PC-3 (cell line): Measurements from ENCODE around the gene SEC14L1. TPM values are rescaled to one million over a fixed set of nuclear protein-coding genes. Genes with fewer than 3 reads are reported as not detected.

ENCODE experiments used
- ATAC-seq: fragments of 200-7000 bp; cut with Tn5 transposase; 2 replicates; pipeline ENCODE4 v1.9.1; 2020; ENCODE audit warnings: mild to moderate bottlenecking, moderate library complexity
- BruUV-seq: library from RNA; stranded (reverse); fragments of 400-500 nt; replicated peaks from 2 replicates; lab custom pipeline; 2021; lab: Mats Ljungman, UMichigan
- CTCF ChIA-PET: fragments of 300-600 bp; sonication (Branson Sonifier 250); formaldehyde crosslinking; loops from one replicate; lab custom pipeline; 2022; ENCODE audit warnings: antibody characterized with exemption; lab: Charles Lee
- POLR2A ChIA-PET: fragments of 300-600 bp; sonication (Branson Sonifier 250); formaldehyde crosslinking; loops from one replicate; lab custom pipeline; 2022; ENCODE audit warnings: antibody characterized with exemption; ENCODE audit not compliant: unreplicated experiment; lab: Charles Lee
- DNase-seq: peaks from one replicate; pipeline ENCODE4 v3.0.0-alpha.2; 2015
- H2AFZ ChIP-seq: fragments of 300-600 bp; sonication (generic); 2 replicates; pipeline ENCODE4 v1.6.0; 2016; ENCODE audit warnings: antibody characterized with exemption, low read length
- H3F3A ChIP-seq: fragments of 300-600 bp; sonication (generic); one replicate; pipeline ENCODE4 v1.6.0; 2017; ENCODE audit warnings: antibody characterized with exemption, low read length, control low read depth, mild to moderate bottlenecking; ENCODE audit not compliant: unreplicated experiment
- H3K27ac ChIP-seq: fragments of 300-600 bp; sonication (generic); 2 replicates; pipeline ENCODE4 v1.5.1; 2016; ENCODE audit warnings: mild to moderate bottlenecking, low read length
- H3K27me3 ChIP-seq: fragments of 300-600 bp; sonication (generic); 2 replicates; pipeline ENCODE4 v1.6.1; 2016; ENCODE audit warnings: low read length, mixed read lengths
- H3K36me3 ChIP-seq: fragments of 300-600 bp; sonication (generic); 2 replicates; pipeline ENCODE4 v1.6.1; 2016; ENCODE audit warnings: low read depth, mixed run types, low read length, mixed read lengths
- H3K4me1 ChIP-seq: fragments of 300-600 bp; sonication (generic); 2 replicates; pipeline ENCODE4 v1.5.1; 2016; ENCODE audit warnings: low read length; ENCODE audit not compliant: insufficient read depth
- H3K4me2 ChIP-seq: fragments of 300-600 bp; sonication (generic); 2 replicates; pipeline ENCODE4 v1.6.0; 2016; ENCODE audit warnings: low read length
- H3K4me3 ChIP-seq: fragments of 300-600 bp; sonication (generic); 2 replicates; pipeline ENCODE4 v1.5.1; 2016; ENCODE audit warnings: mild to moderate bottlenecking, low read length, mixed read lengths
- H3K79me2 ChIP-seq: fragments of 300-600 bp; sonication (generic); 2 replicates; pipeline ENCODE4 v1.6.1; 2017; ENCODE audit warnings: low read length, mixed read lengths
- H3K9ac ChIP-seq: fragments of 300-600 bp; sonication (generic); 2 replicates; pipeline ENCODE4 v1.6.0; 2016; ENCODE audit warnings: mild to moderate bottlenecking, low read length
- H3K9me2 ChIP-seq: fragments of 300-600 bp; sonication (generic); replicated peaks from 2 replicates; pipeline ENCODE4 v1.6.1; 2016; ENCODE audit warnings: mixed run types, low read length, mixed read lengths
- H3K9me3 ChIP-seq: fragments of 300-600 bp; sonication (generic); 2 replicates; pipeline ENCODE4 v1.6.1; 2016; ENCODE audit warnings: low read length, mixed read lengths
- H4K20me1 ChIP-seq: fragments of 300-600 bp; sonication (generic); 2 replicates; pipeline ENCODE4 v1.6.1; 2016; ENCODE audit warnings: low read length, mixed read lengths
- CTCF ChIP-seq: fragments of 300-600 bp; sonication (generic); conservative IDR thresholded peaks from 2 replicates; pipeline ENCODE4 v1.5.1; 2017; ENCODE audit warnings: antibody characterized with exemption, low read depth, mild to moderate bottlenecking, low read length
- EZH2 ChIP-seq: fragments of 300-600 bp; sonication (generic); IDR thresholded peaks from one replicate; pipeline ENCODE4 v1.6.1; 2017; ENCODE audit warnings: antibody characterized with exemption, mild to moderate bottlenecking, low read length; ENCODE audit not compliant: unreplicated experiment
- EZH2phosphoT487 ChIP-seq: fragments of 300-600 bp; sonication (generic); IDR thresholded peaks from 2 replicates; pipeline ENCODE4 v1.6.1; 2018; ENCODE audit warnings: mild to moderate bottlenecking, antibody characterized with exemption, low read length, borderline replicate concordance
- intact Hi-C: fragments of 100-400 bp; cut with micrococcal nuclease; formaldehyde crosslinking; loops from 2 replicates; pipeline ENCODE4 v1.9.0; 2023
- total RNA-seq: library from RNA; depleted of rRNA; stranded (reverse); fragments of >200 nt; gene quantifications from 2 replicates; pipeline ENCODE4 v1.2.3, GENCODE V29; 2014

Gene SEC14L1
- total RNA-seq, 1 experiment from 2014 or later: 39.8 TPM

- Histone ChIP-seq H3K27ac (no peak overlapping the region), H3K79me2 (no peaks in the 10 kb centered on the region), H3K9me2 (no peaks in the 10 kb centered on the region), H2AFZ (no peak overlapping the region), H3K4me1 (no peaks in the 10 kb centered on the region), H3F3A (no peaks in the 10 kb centered on the region), H3K36me3 (peaks cover 27% of the 10 kb centered on the region; the same call in 1 of the 2 replicates), H3K4me2 (no peak overlapping the region), H3K27me3 (no peaks in the 10 kb centered on the region), H3K9ac (no peak overlapping the region), H3K9me3 (no peaks in the 10 kb centered on the region), H3K4me3 (no peak overlapping the region), H4K20me1 (no peaks in the 10 kb centered on the region)
- ChIA-PET CTCF (no interaction called here), POLR2A (interaction anchor here (0.6 kb wide), 1 partner anchor 26 kb away, joined by 6 read pairs; no protein-coding TSS in a partner anchor)
- no peak for TF ChIP-seq EZH2phosphoT487
- TF ChIP-seq EZH2: no peak
- TF ChIP-seq CTCF: no peak
- intact Hi-C loops: no loop called here
- no peak for ATAC-seq
- DNase-seq: no peak
- no TSS peak for BruUV-seq
Observed at GRCh38 chr17:77098884-77099545, 41.8 kb upstream of the SEC14L1 start.

GRCh38 chr17:77099997-77100396 lies 40.8 kb upstream of the SEC14L1 start:
- Histone ChIP-seq H3K36me3 (peaks cover 20% of the 10 kb centered on the region; the same call in 1 of the 2 replicates), H3K27ac (no peak overlapping the region)
- POLR2A ChIA-PET: interaction anchor here (0.7 kb wide), 1 partner anchor 15 kb away, joined by 3 read pairs; no protein-coding TSS in a partner anchor

More at GRCh38 chr17:77099997-77100396, 40.8 kb upstream of the SEC14L1 start:
- Histone ChIP-seq H3K9me2 (no peaks in the 10 kb centered on the region), H3F3A (no peaks in the 10 kb centered on the region), H4K20me1 (no peaks in the 10 kb centered on the region), H3K4me3 (no peak overlapping the region), H3K9me3 (no peaks in the 10 kb centered on the region), H3K4me1 (no peaks in the 10 kb centered on the region), H2AFZ (no peak overlapping the region), H3K9ac (no peak overlapping the region), H3K27me3 (no peaks in the 10 kb centered on the region), H3K4me2 (no peak overlapping the region), H3K79me2 (no peaks in the 10 kb centered on the region)
- no peak for DNase-seq
- no TSS peak for BruUV-seq
- CTCF ChIA-PET: no interaction called here
- TF ChIP-seq EZH2phosphoT487: no peak
- no peak for TF ChIP-seq EZH2
- TF ChIP-seq CTCF: no peak
- ATAC-seq: no peak
- intact Hi-C loops: no loop called here
